Osteocyte (in vitro differentiated cells): ENCODE data around the gene MAP4K3. TPM values are rescaled to one million over a fixed set of nuclear protein-coding genes. Genes with fewer than 3 reads are reported as not detected.

Source experiments
- DNase-seq: peaks from one replicate; pipeline ENCODE4 v3.0.0; 2021; ENCODE audit warnings: mixed read lengths; ENCODE audit not compliant: unreplicated experiment; ENCODE audit errors: extremely low spot score
- H3K27ac Mint-ChIP-seq: one replicate; pipeline ENCODE4 v1.8.0; 2021; ENCODE audit warnings: mild to moderate bottlenecking, mixed read lengths; ENCODE audit not compliant: unreplicated experiment
- H3K27me3 Mint-ChIP-seq: one replicate; pipeline ENCODE4 v1.8.0; 2021; ENCODE audit warnings: mixed read lengths; ENCODE audit not compliant: unreplicated experiment
- H3K36me3 Mint-ChIP-seq: one replicate; pipeline ENCODE4 v1.8.0; 2021; ENCODE audit warnings: mixed read lengths; ENCODE audit not compliant: unreplicated experiment
- H3K4me1 Mint-ChIP-seq: one replicate; pipeline ENCODE4 v1.8.0; 2021; ENCODE audit warnings: mixed read lengths; ENCODE audit not compliant: unreplicated experiment
- H3K4me3 Mint-ChIP-seq: one replicate; pipeline ENCODE4 v1.8.0; 2021; ENCODE audit warnings: mild to moderate bottlenecking, moderate library complexity, mixed read lengths; ENCODE audit not compliant: unreplicated experiment
- H3K9me3 Mint-ChIP-seq: one replicate; pipeline ENCODE4 v1.8.0; 2021; ENCODE audit warnings: mixed read lengths; ENCODE audit not compliant: unreplicated experiment
- CTCF ChIP-seq: fragments of 200-600 bp; sonication (generic); IDR thresholded peaks from 2 replicates; pipeline ENCODE4 v1.5.0; 2021; ENCODE audit warnings: antibody characterized with exemption, mild to moderate bottlenecking, moderate library complexity
- total RNA-seq: library from RNA; stranded (reverse); gene quantifications from 2 replicates; pipeline ENCODE4 v1.2.1, GENCODE V29; 2021

Gene MAP4K3
- total RNA-seq, 1 donor from 2014 or later = 35.0 TPM

- Mint-ChIP-seq H3K4me3 (no peak overlapping the region), H3K4me1 (peaks cover 32% of the 10 kb centered on the region), H3K36me3 (peaks cover 28% of the 10 kb centered on the region), H3K9me3 (peaks cover 13% of the 10 kb centered on the region), H3K27me3 (no peaks in the 10 kb centered on the region), H3K27ac (no peak overlapping the region)
- TF ChIP-seq CTCF = no peak
- DNase-seq = no peak
These were observed 59.7 kb downstream of the MAP4K3 start for GRCh38 chr2:39377226-39377939.

GRCh38 chr2:39375917-39376316 is 61.2 kb downstream of the MAP4K3 start:
- no peak for DNase-seq
- Mint-ChIP-seq H3K9me3 (peaks cover 18% of the 10 kb centered on the region), H3K4me3 (no peak overlapping the region), H3K27ac (no peak overlapping the region), H3K27me3 (no peaks in the 10 kb centered on the region), H3K4me1 (peaks cover 18% of the 10 kb centered on the region), H3K36me3 (peaks cover 40% of the 10 kb centered on the region)
- TF ChIP-seq CTCF = no peak

GRCh38 chr2:39373181-39373802 is 63.8 kb downstream of the MAP4K3 start:
- Mint-ChIP-seq H3K27me3 (no peaks in the 10 kb centered on the region), H3K9me3 (peaks cover 18% of the 10 kb centered on the region), H3K4me1 (peaks cover 2% of the 10 kb centered on the region), H3K27ac (no peak overlapping the region), H3K36me3 (peaks cover 41% of the 10 kb centered on the region), H3K4me3 (no peak overlapping the region)
- DNase-seq = no peak
- TF ChIP-seq CTCF = no peak

- Mint-ChIP-seq H3K9me3 (peaks cover 18% of the 10 kb centered on the region), H3K27me3 (no peaks in the 10 kb centered on the region), H3K4me1 (no peaks in the 10 kb centered on the region), H3K27ac (no peak overlapping the region), H3K36me3 (peaks cover 37% of the 10 kb centered on the region), H3K4me3 (no peak overlapping the region)
- no peak for TF ChIP-seq CTCF
- DNase-seq = no peak
These were observed 67.0 kb downstream of the MAP4K3 start for GRCh38 chr2:39370101-39370500.

DNA sequence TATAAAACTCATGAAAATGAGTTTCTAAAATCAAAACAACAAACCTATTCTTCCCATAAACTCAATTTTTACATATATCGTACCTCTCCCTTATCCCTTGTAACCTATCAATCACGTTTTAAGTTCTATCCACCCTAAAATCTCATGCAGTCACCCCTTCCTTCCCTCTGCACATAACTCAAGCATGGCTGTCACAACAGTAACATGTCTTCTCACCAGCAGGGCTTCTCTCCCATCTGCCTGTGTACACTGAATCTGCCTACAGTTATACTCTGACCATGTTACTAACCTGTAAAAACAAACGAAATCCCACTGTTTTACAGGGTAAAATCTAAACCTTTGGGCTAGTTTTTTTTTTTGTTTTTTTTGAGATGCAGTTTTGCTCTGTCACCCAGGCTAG is 68.2 kb downstream of the MAP4K3 start:
- H3K4me1 Mint-ChIP-seq = no peaks in the 10 kb centered on the region
- H3K27ac Mint-ChIP-seq = no peak overlapping the region
- TF ChIP-seq CTCF = no peak
- no peaks in the 10 kb centered on the region for H3K27me3 Mint-ChIP-seq
- peaks cover 18% of the 10 kb centered on the region for H3K9me3 Mint-ChIP-seq
- H3K36me3 Mint-ChIP-seq = peaks cover 34% of the 10 kb centered on the region
- DNase-seq = no peak
- H3K4me3 Mint-ChIP-seq = no peak overlapping the region
